Upper lobe of right lung (tissue), 1 donor: ENCODE results near the gene CDC42SE2. TPM values are rescaled to one million over a fixed set of nuclear protein-coding genes. Genes with fewer than 3 reads are reported as not detected.
"Not testable (repeated sequence)": the region's sequence is repeated elsewhere in the genome, so short reads cannot be mapped to it uniquely, and the experiment has no call there.

Experiments
- ATAC-seq: fragments of 200-7000 bp; cut with Tn5 transposase; one replicate; pipeline ENCODE4 v1.9.1; 2020; ENCODE audit warnings: mild to moderate bottlenecking, moderate library complexity
- DNase-seq: peaks from one replicate; pipeline ENCODE4 v3.0.0-alpha.2; 2020
- H3K27ac ChIP-seq: fragments of 200-600 bp; one replicate; pipeline ENCODE4 v1.8.0; 2022
- H3K27me3 ChIP-seq: fragments of 200-600 bp; one replicate; pipeline ENCODE4 v1.8.0; 2022; ENCODE audit warnings: mild to moderate bottlenecking
- H3K36me3 ChIP-seq: fragments of 200-600 bp; one replicate; pipeline ENCODE4 v1.8.0; 2022
- H3K4me1 ChIP-seq: fragments of 200-600 bp; one replicate; pipeline ENCODE4 v1.8.0; 2022
- H3K4me3 ChIP-seq: fragments of 200-600 bp; one replicate; pipeline ENCODE4 v1.8.0; 2022; ENCODE audit warnings: mild to moderate bottlenecking
- H3K9me3 ChIP-seq: fragments of 200-600 bp; one replicate; pipeline ENCODE4 v1.8.0; 2022
- intact Hi-C: fragments of 100-400 bp; cut with DNase I; formaldehyde crosslinking; loops from one replicate; pipeline ENCODE4 v1.11.0; 2022
- total RNA-seq: library from RNA; stranded (reverse); fragmentation: NEBNext Ultra II Directional; extraction: Animal tissue kit (Norgen Biotek cat#: 25700); gene quantifications from one replicate; pipeline ENCODE4 v1.2.1, GENCODE V29; 2021
- TF ChIP-seq, protein P1 (sequence below): fragments of 200-600 bp; IDR thresholded peaks from one replicate; pipeline ENCODE4 v1.8.0; 2022; ENCODE audit warnings: antibody characterized with exemption
- donor health status: DM: no; HTN: yes; CAD: no; lungs with severe emphysema.

CDC42SE2 gene
- total RNA-seq, 1 donor from 2014 or later: 37.0 TPM

GRCh38 chr5:131274326-131275063 lies 10.6 kb downstream of the CDC42SE2 start:
- Histone ChIP-seq H3K9me3 (no peaks in the 10 kb centered on the region), H3K4me1 (peaks cover 13% of the 10 kb centered on the region), H3K27me3 (no peaks in the 10 kb centered on the region), H3K36me3 (no peaks in the 10 kb centered on the region), H3K4me3 (no peak overlapping the region), H3K27ac (no peak overlapping the region)
- intact Hi-C loops: no loop called here
- DNase-seq (no peak), ATAC-seq (no peak)
- TF ChIP-seq, protein P1, sequence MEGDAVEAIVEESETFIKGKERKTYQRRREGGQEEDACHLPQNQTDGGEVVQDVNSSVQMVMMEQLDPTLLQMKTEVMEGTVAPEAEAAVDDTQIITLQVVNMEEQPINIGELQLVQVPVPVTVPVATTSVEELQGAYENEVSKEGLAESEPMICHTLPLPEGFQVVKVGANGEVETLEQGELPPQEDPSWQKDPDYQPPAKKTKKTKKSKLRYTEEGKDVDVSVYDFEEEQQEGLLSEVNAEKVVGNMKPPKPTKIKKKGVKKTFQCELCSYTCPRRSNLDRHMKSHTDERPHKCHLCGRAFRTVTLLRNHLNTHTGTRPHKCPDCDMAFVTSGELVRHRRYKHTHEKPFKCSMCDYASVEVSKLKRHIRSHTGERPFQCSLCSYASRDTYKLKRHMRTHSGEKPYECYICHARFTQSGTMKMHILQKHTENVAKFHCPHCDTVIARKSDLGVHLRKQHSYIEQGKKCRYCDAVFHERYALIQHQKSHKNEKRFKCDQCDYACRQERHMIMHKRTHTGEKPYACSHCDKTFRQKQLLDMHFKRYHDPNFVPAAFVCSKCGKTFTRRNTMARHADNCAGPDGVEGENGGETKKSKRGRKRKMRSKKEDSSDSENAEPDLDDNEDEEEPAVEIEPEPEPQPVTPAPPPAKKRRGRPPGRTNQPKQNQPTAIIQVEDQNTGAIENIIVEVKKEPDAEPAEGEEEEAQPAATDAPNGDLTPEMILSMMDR: no peak

GRCh38 chr5:131276072-131276471 lies 12.2 kb downstream of the CDC42SE2 start:
- no peak for DNase-seq
- intact Hi-C loops: no loop called here
- H3K36me3 ChIP-seq: no peaks in the 10 kb centered on the region
- H3K4me1 ChIP-seq: peaks cover 23% of the 10 kb centered on the region
- H3K4me3 ChIP-seq: no peak overlapping the region
- TF ChIP-seq, protein P1: no peak
- no peaks in the 10 kb centered on the region for H3K27me3 ChIP-seq
- H3K9me3 ChIP-seq: no peaks in the 10 kb centered on the region
- no peak overlapping the region for H3K27ac ChIP-seq
- no peak for ATAC-seq

- Histone ChIP-seq H3K36me3 (no peaks in the 10 kb centered on the region), H3K4me1 (peaks cover 25% of the 10 kb centered on the region), H3K27ac (no peak overlapping the region), H3K4me3 (no peak overlapping the region), H3K27me3 (no peaks in the 10 kb centered on the region), H3K9me3 (no peaks in the 10 kb centered on the region)
- ATAC-seq (no peak), DNase-seq (no peak)
- intact Hi-C loops: no loop called here
- TF ChIP-seq, protein P1: no peak
Measured at GRCh38 chr5:131277447-131277846, 13.6 kb downstream of the CDC42SE2 start.

- H3K27me3 ChIP-seq: no peaks in the 10 kb centered on the region
- TF ChIP-seq, protein P1: no peak
- H3K4me1 ChIP-seq: peaks cover 26% of the 10 kb centered on the region
- DNase-seq: no peak
- no peak overlapping the region for H3K27ac ChIP-seq
- no peak for ATAC-seq
- H3K4me3 ChIP-seq: no peak overlapping the region
- H3K9me3 ChIP-seq: no peaks in the 10 kb centered on the region
- intact Hi-C loops: no loop called here
- no peaks in the 10 kb centered on the region for H3K36me3 ChIP-seq
Measured at GRCh38 chr5:131277875-131278740, 14.3 kb downstream of the CDC42SE2 start.

DNA sequence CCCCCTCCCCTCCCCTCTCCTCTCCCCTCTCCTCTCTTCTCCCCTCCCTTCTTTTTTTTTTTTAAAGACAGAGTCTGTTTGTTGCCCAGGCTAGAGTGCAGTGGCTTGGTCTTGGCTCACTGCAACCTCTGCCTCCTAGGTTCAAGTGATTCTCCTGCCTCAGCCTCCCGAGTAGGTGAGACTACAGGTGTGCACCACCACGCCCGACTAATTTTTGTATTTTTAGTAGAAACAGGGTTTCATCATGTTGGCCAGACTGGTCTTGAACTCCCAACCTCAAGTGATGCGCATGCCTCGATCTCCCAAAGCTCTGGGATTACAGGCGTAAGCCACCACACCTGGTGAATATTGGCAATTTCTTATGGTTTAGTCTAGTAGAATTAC lies 14.9 kb downstream of the CDC42SE2 start:
- H3K4me1 ChIP-seq: peaks cover 26% of the 10 kb centered on the region

DNA sequence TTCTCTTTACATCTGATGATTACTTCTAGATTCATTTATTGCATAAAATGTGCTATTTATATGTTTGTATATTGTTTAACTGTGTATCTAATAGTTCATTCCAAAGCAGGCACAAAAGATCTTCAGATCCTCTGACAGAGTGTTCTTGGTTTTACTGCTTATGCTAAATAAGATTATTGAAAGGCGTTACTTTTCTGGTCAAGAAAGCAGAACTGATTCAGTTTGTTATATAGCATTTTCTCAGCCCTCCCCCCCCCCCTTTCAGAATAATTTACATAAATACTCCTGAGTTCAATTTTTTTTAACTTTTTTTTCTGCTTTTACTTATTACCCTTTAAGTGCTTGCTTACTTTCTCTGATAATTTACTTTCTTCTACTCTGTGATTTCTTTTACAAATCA lies 15.4 kb downstream of the CDC42SE2 start:
- peaks cover 21% of the 10 kb centered on the region for H3K4me1 ChIP-seq

More for the DNA sequence above, 14.9 kb downstream of the CDC42SE2 start:
- DNase-seq, H3K27ac ChIP-seq, H3K36me3 ChIP-seq, ATAC-seq, H3K27me3 ChIP-seq, H3K9me3 ChIP-seq, intact Hi-C loops, H3K4me3 ChIP-seq: not testable (repeated sequence)

More for the DNA sequence above, 15.4 kb downstream of the CDC42SE2 start:
- no peak overlapping the region for H3K27ac ChIP-seq
- no peak for DNase-seq
- H3K4me3 ChIP-seq: no peak overlapping the region
- no peak for ATAC-seq
- TF ChIP-seq, protein P1: no peak
- no peaks in the 10 kb centered on the region for H3K9me3 ChIP-seq
- no peaks in the 10 kb centered on the region for H3K27me3 ChIP-seq
- no peaks in the 10 kb centered on the region for H3K36me3 ChIP-seq
- intact Hi-C loops: no loop called here
